ENCODE measurements around the gene KCNJ5.
A peak's percentile ranks its signal among the peaks of the same experiment; 100 is the strongest.

- TF ChIP-seq, protein P1, sequence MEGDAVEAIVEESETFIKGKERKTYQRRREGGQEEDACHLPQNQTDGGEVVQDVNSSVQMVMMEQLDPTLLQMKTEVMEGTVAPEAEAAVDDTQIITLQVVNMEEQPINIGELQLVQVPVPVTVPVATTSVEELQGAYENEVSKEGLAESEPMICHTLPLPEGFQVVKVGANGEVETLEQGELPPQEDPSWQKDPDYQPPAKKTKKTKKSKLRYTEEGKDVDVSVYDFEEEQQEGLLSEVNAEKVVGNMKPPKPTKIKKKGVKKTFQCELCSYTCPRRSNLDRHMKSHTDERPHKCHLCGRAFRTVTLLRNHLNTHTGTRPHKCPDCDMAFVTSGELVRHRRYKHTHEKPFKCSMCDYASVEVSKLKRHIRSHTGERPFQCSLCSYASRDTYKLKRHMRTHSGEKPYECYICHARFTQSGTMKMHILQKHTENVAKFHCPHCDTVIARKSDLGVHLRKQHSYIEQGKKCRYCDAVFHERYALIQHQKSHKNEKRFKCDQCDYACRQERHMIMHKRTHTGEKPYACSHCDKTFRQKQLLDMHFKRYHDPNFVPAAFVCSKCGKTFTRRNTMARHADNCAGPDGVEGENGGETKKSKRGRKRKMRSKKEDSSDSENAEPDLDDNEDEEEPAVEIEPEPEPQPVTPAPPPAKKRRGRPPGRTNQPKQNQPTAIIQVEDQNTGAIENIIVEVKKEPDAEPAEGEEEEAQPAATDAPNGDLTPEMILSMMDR (IDR thresholded peaks at IDR 0.05): peak; percentile 39
- TF ChIP-seq EZH2 (IDR thresholded peaks at IDR 0.05): no peak
These were observed 2.8 kb upstream of the KCNJ5 start for GRCh38 chr11:128888034-128888985.
